Inferior parietal cortex (tissue), 1 donor: ENCODE results near the gene CARD9.
"Not testable (repeated sequence)": the region's sequence is repeated elsewhere in the genome, so short reads cannot be mapped to it uniquely, and the experiment has no call there.

Experiments
- DNase-seq: peaks from one replicate; pipeline ENCODE4 v3.0.0-alpha.2; 2016; ENCODE audit errors: extremely low spot score

CARD9 gene

GRCh38 chr9:136373300-136374182, at the start of gene CARD9:
TSS of gene CARD9 (minus strand) at chr9:136373669. CDS start at chr9:136372078, 1,591 bp downstream.
- no peak for DNase-seq

GRCh38 chr9:136422876-136423275, 49.4 kb upstream of the CARD9 start:
- DNase-seq: no peak

- no peak for DNase-seq
These were observed 48.3 kb upstream of the CARD9 start for GRCh38 chr9:136421791-136422190.

GRCh38 chr9:136419092-136419420, 45.6 kb upstream of the CARD9 start:
- no peak for DNase-seq

- DNase-seq: no peak
These were observed 45.0 kb upstream of the CARD9 start for GRCh38 chr9:136418182-136419091.

GRCh38 chr9:136416914-136417313, 43.4 kb upstream of the CARD9 start:
- DNase-seq: no peak

GRCh38 chr9:136416427-136416826, 43.0 kb upstream of the CARD9 start:
- DNase-seq: no peak

- no peak for DNase-seq
These were observed 39.5 kb upstream of the CARD9 start for GRCh38 chr9:136412962-136413361.

- no peak for DNase-seq
These were observed 37.9 kb upstream of the CARD9 start for GRCh38 chr9:136411378-136411777.

- peak; percentile 96 for DNase-seq
These were observed 37.2 kb upstream of the CARD9 start, which contains the start of the genes ENTR1 and PMPCA for GRCh38 chr9:136410500-136411287. TSS of gene ENTR1 (minus strand) at chr9:136410614. CDS start at chr9:136410397, 217 bp downstream. TSS of gene PMPCA (plus strand) at chr9:136410658. CDS start at chr9:136410669, 11 bp downstream.

GRCh38 chr9:136409557-136410455, 36.3 kb upstream of the CARD9 start:
- no peak for DNase-seq

- DNase-seq: no peak
These were observed 34.4 kb upstream of the CARD9 start for GRCh38 chr9:136407911-136408310.

- not testable (repeated sequence) for DNase-seq
These were observed 33.6 kb upstream of the CARD9 start for GRCh38 chr9:136407061-136407460.

- DNase-seq: not testable (repeated sequence)
These were observed 32.4 kb upstream of the CARD9 start for GRCh38 chr9:136405904-136406303.

GRCh38 chr9:136405481-136405880, 32.0 kb upstream of the CARD9 start:
- DNase-seq: no peak

- no peak for DNase-seq
These were observed 31.3 kb upstream of the CARD9 start for GRCh38 chr9:136404801-136405136.

GRCh38 chr9:136403915-136404800, 30.7 kb upstream of the CARD9 start:
- no peak for DNase-seq

- DNase-seq: no peak
These were observed 30.1 kb upstream of the CARD9 start for GRCh38 chr9:136403538-136403914.

- no peak for DNase-seq
These were observed 28.6 kb upstream of the CARD9 start for GRCh38 chr9:136402067-136402466.
